ENCODE measurements around the gene ZNF646.

DNA sequence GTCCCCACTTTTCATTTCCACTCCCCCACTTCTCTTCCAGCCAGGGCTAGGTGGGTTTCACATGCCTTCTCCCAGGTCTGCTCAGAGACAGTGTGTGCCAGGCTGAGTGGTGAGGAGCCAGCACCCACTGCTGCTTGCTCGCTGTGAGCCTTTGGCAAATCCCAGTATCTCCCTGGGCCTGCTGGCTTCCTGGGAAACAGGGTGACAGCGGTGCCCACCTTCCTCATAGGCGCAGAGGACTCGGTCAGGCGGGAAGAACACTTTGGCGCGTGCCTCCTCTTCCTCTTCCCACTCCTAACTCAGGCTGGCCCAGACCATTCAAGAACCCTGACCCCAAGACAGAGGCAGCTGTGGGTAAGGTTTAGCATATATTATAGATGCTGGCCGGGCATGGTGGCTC, 15.0 kb downstream of the ZNF646 start:
- no peak for TF ChIP-seq POLR2AphosphoS5 (IDR thresholded peaks at IDR 0.05; ENCODE audit: insufficient read depth, low read depth, low read length)
- TF ChIP-seq, protein P1, sequence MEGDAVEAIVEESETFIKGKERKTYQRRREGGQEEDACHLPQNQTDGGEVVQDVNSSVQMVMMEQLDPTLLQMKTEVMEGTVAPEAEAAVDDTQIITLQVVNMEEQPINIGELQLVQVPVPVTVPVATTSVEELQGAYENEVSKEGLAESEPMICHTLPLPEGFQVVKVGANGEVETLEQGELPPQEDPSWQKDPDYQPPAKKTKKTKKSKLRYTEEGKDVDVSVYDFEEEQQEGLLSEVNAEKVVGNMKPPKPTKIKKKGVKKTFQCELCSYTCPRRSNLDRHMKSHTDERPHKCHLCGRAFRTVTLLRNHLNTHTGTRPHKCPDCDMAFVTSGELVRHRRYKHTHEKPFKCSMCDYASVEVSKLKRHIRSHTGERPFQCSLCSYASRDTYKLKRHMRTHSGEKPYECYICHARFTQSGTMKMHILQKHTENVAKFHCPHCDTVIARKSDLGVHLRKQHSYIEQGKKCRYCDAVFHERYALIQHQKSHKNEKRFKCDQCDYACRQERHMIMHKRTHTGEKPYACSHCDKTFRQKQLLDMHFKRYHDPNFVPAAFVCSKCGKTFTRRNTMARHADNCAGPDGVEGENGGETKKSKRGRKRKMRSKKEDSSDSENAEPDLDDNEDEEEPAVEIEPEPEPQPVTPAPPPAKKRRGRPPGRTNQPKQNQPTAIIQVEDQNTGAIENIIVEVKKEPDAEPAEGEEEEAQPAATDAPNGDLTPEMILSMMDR (IDR thresholded peaks at IDR 0.05; ENCODE audit: extremely low read depth in 1 of 2, insufficient read depth in 1 of 2, low read depth in 1 of 2, low read length in 2 of 2) = no peak
- TF ChIP-seq, protein P2, sequence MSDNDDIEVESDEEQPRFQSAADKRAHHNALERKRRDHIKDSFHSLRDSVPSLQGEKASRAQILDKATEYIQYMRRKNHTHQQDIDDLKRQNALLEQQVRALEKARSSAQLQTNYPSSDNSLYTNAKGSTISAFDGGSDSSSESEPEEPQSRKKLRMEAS (IDR thresholded peaks at IDR 0.05; ENCODE audit: insufficient read depth, insufficient read length) = no peak

Data from endothelial cell of umbilical vein (primary cell).